MCF 10A (cell line): ENCODE results near the gene DOC2B. TPM values are rescaled to one million over a fixed set of nuclear protein-coding genes. Genes with fewer than 3 reads are reported as not detected.

Source experiments
- BruUV-seq: library from RNA; stranded (reverse); fragments of 400-500 nt; replicated peaks from 2 replicates; lab custom pipeline; 2021; lab: Mats Ljungman, UMichigan
- CTCF ChIA-PET: fragments of 300-600 bp; sonication (Branson Sonifier 250); formaldehyde crosslinking; extraction: SDS; loops from one replicate; lab custom pipeline; 2021; ENCODE audit warnings: antibody characterized with exemption, inconsistent platforms; lab: Yijun Ruan, JAX
- POLR2A ChIA-PET: fragments of 300-600, 350-650 bp; sonication (Branson Sonifier 250); formaldehyde crosslinking; extraction: SDS; loops from one replicate; lab custom pipeline; 2020; ENCODE audit warnings: antibody characterized with exemption, inconsistent platforms; lab: Yijun Ruan, JAX
- DNase-seq: peaks from one replicate; pipeline ENCODE4 v3.0.0-alpha.2; 2018; ENCODE audit not compliant: unreplicated experiment
- H3K27ac Mint-ChIP-seq: one replicate; pipeline ENCODE4 v1.8.0; 2022; ENCODE audit warnings: mild to moderate bottlenecking, low read depth, mixed read lengths; ENCODE audit not compliant: unreplicated experiment
- H3K27me3 Mint-ChIP-seq: one replicate; pipeline ENCODE4 v1.8.0; 2022; ENCODE audit warnings: mixed read lengths; ENCODE audit not compliant: insufficient read depth, unreplicated experiment
- H3K36me3 Mint-ChIP-seq: one replicate; pipeline ENCODE4 v1.8.0; 2022; ENCODE audit warnings: mild to moderate bottlenecking, moderate library complexity, mixed read lengths; ENCODE audit not compliant: insufficient read depth, unreplicated experiment
- H3K4me1 Mint-ChIP-seq: one replicate; pipeline ENCODE4 v1.8.0; 2022; ENCODE audit warnings: mixed read lengths; ENCODE audit not compliant: insufficient read depth, unreplicated experiment
- H3K4me3 Mint-ChIP-seq: one replicate; pipeline ENCODE4 v1.8.0; 2022; ENCODE audit warnings: mild to moderate bottlenecking, moderate library complexity, mixed read lengths; ENCODE audit not compliant: unreplicated experiment
- H3K9me3 Mint-ChIP-seq: one replicate; pipeline ENCODE4 v1.8.0; 2022; ENCODE audit warnings: mixed read lengths; ENCODE audit not compliant: unreplicated experiment
- intact Hi-C: fragments of 100-400 bp; cut with micrococcal nuclease; formaldehyde crosslinking; loops from 2 replicates; pipeline ENCODE4 v1.14.1; 2022
- total RNA-seq: library from RNA; stranded (reverse); gene quantifications from 2 replicates; pipeline ENCODE4 v1.2.3, GENCODE V29; 2022
- TF ChIP-seq, protein P1 (sequence below): fragments of 200-600 bp; IDR thresholded peaks from one replicate; pipeline ENCODE4 v1.8.0; 2022; ENCODE audit warnings: antibody characterized with exemption, mild to moderate bottlenecking; ENCODE audit not compliant: unreplicated experiment

Gene DOC2B
- total RNA-seq, 1 experiment from 2014 or later = not detected

DNA sequence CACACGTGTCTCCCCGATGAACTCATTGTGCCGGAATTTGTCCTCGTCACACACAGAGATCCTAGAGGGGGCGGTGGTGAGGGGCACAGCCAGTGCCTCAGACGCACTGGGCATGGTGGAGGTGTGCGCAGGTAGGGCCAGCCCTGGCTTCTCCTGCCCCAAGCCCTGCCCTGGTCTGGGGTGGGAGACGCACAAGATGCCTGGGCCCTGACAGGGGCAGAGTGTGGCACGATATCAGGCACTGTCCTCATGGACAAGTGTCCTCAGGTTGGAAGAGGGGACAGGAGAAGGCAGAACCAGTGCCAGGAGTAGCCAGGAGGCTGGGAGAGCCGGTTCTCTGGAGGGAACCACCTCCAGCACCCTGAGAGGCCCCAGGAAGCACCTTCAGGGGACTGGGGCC is 20.0 kb downstream of the DOC2B start:
- intact Hi-C loops = no loop called here
- Mint-ChIP-seq H3K4me1 (no peaks in the 10 kb centered on the region), H3K9me3 (no peaks in the 10 kb centered on the region), H3K27ac (no peak overlapping the region), H3K27me3 (peaks cover 23% of the 10 kb centered on the region), H3K4me3 (no peak overlapping the region), H3K36me3 (no peaks in the 10 kb centered on the region)
- POLR2A ChIA-PET = no interaction called here
- CTCF ChIA-PET = interaction anchor here (0.6 to 0.8 kb wide), 2 partner anchors 13 to 84 kb away, joined by 3 read pairs; no protein-coding TSS in a partner anchor
- DNase-seq = no peak
- TF ChIP-seq, protein P1, sequence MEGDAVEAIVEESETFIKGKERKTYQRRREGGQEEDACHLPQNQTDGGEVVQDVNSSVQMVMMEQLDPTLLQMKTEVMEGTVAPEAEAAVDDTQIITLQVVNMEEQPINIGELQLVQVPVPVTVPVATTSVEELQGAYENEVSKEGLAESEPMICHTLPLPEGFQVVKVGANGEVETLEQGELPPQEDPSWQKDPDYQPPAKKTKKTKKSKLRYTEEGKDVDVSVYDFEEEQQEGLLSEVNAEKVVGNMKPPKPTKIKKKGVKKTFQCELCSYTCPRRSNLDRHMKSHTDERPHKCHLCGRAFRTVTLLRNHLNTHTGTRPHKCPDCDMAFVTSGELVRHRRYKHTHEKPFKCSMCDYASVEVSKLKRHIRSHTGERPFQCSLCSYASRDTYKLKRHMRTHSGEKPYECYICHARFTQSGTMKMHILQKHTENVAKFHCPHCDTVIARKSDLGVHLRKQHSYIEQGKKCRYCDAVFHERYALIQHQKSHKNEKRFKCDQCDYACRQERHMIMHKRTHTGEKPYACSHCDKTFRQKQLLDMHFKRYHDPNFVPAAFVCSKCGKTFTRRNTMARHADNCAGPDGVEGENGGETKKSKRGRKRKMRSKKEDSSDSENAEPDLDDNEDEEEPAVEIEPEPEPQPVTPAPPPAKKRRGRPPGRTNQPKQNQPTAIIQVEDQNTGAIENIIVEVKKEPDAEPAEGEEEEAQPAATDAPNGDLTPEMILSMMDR = no peak
- BruUV-seq = no TSS peak

- Mint-ChIP-seq H3K9me3 (no peaks in the 10 kb centered on the region), H3K36me3 (no peaks in the 10 kb centered on the region), H3K4me3 (no peak overlapping the region), H3K27ac (no peak overlapping the region), H3K27me3 (peaks cover 23% of the 10 kb centered on the region), H3K4me1 (no peaks in the 10 kb centered on the region)
- no peak for DNase-seq
- TF ChIP-seq, protein P1 = no peak
- no TSS peak for BruUV-seq
- POLR2A ChIA-PET = no interaction called here
- CTCF ChIA-PET = interaction anchor here (1.1 kb wide), 1 partner anchor 16 kb away, joined by 3 read pairs; no protein-coding TSS in a partner anchor
- intact Hi-C loops = no loop called here
Measured at GRCh38 chr17:160336-160735, 21.1 kb downstream of the DOC2B start.

- Mint-ChIP-seq H3K4me3 (no peak overlapping the region), H3K4me1 (no peaks in the 10 kb centered on the region), H3K36me3 (no peaks in the 10 kb centered on the region), H3K27me3 (peaks cover 23% of the 10 kb centered on the region), H3K9me3 (no peaks in the 10 kb centered on the region), H3K27ac (no peak overlapping the region)
- no TSS peak for BruUV-seq
- intact Hi-C loops = no loop called here
- no peak for DNase-seq
- POLR2A ChIA-PET = no interaction called here
- CTCF ChIA-PET = interaction anchor here (1.1 kb wide), 1 partner anchor 15 kb away, joined by 3 read pairs; no protein-coding TSS in a partner anchor
- TF ChIP-seq, protein P1 = no peak
Measured at GRCh38 chr17:159609-160008, 21.8 kb downstream of the DOC2B start.

DNA sequence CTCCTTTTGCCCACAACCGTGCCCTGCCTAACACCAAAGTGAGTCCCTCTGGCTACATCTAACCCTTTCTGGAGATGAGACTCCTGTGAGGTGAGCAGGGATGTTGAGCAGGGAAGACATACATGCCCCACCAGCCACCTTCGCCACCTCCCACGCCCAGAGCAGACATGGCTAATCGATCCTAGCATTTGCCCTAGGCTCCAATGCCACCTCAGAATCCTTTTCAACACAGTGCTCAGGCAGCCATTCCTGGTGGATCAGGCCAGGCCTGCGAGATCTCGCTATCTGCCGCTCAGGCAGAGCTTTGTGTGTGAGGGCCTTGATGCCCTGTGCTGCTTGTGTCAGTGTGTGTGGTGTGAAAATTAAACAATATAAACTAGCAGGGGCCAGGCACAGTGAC is 23.1 kb downstream of the DOC2B start:
- Mint-ChIP-seq H3K9me3 (no peaks in the 10 kb centered on the region), H3K4me1 (no peaks in the 10 kb centered on the region), H3K27ac (no peak overlapping the region), H3K36me3 (no peaks in the 10 kb centered on the region), H3K4me3 (no peak overlapping the region), H3K27me3 (peaks cover 23% of the 10 kb centered on the region)
- POLR2A ChIA-PET = no interaction called here
- BruUV-seq = no TSS peak
- DNase-seq = no peak
- TF ChIP-seq, protein P1 = no peak
- CTCF ChIA-PET = interaction anchor here (0.6 kb wide), 1 partner anchor 772 kb away, joined by 3 read pairs; no protein-coding TSS in a partner anchor
- intact Hi-C loops = no loop called here
